NK-92 treated with Interleukin-12 subunit alpha and Interleukin-12 subunit beta, amount 100 ng/mL, for 24 hours (cell line): ENCODE data around the gene RPRD1A.
"Not testable (repeated sequence)": the region's sequence is repeated elsewhere in the genome, so short reads cannot be mapped to it uniquely, and the experiment has no call there.

Experiments
- DNase-seq: peaks from one replicate; lab custom pipeline; 2025; lab: John Stamatoyannopoulos, UW

The RPRD1A gene

DNA sequence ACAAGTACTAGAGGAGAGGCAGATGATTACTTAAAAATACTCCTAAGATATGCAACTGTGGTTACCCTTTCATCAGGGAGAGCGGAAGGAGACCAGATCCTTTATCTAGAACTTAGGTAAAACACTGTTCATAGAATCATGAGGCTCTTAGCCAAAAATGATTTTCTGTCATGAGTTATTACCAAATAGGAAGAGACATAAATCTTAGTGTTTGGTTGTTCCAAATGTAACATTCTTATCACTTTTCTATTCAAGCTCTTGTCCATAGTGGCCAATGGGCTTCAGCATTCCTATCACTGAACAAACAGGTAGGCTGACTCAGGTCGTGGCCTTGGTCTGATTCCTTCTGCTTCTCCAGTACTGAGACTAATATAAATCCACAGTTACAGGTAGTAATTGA is 38.5 kb downstream of the RPRD1A start:
- DNase-seq: no peak

DNA sequence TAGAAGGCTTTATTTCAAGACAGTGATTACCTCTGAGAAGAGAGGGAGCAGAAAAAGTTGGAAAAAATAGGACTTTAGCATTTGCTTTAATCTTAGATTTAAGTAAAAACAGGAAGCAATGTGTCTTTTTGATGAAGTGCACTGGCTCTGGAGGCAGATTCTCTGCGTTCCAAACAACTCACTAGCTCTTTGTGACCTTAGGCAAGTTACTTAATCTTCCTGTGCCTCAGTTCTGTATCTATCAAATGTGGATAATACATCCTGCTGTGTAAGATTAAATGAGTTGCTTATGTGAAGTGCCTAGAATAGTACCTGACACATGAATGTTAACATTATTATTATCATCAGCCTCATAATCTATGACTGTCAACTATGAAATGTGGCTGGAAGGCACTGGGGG is 42.3 kb downstream of the RPRD1A start:
- DNase-seq: no peak

DNA sequence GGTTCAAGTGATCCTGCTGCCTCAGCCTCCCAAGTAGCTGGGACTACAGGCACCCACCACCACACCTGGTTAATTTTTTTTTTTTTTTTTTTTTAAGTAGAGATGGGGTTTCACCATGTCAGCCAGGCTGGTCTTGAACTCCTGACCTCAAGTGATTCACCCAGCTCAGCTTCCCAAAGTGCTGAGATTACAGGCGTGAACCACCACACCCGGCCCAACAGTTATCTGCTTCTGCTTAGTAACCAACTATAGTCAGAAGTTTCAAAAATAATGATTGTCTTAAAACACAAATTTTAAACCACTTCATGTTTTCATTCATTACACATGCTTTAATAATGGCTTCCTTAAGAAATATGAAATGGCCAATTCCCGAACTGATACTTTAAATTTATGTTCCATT is 43.1 kb downstream of the RPRD1A start:
- DNase-seq: not testable (repeated sequence)

DNA sequence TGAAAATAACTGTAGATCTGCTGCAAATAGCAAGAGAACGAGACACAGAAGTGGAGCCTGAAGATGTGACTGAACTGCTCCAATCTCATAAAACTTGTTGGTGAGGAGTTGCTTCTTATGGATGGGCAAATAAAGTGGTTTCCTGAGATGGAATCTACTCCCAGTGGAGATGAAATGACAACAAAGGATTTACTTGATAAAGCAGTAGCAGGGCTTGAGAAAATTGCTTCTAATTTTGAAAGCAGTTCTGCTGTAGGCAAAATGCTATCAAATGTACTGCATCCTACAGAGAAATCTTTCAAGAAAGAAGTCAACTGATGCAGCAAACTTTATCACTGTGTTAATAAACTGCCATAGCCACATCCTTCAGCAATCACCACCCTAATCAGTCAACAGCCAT is 44.0 kb downstream of the RPRD1A start:
- no peak for DNase-seq

DNA sequence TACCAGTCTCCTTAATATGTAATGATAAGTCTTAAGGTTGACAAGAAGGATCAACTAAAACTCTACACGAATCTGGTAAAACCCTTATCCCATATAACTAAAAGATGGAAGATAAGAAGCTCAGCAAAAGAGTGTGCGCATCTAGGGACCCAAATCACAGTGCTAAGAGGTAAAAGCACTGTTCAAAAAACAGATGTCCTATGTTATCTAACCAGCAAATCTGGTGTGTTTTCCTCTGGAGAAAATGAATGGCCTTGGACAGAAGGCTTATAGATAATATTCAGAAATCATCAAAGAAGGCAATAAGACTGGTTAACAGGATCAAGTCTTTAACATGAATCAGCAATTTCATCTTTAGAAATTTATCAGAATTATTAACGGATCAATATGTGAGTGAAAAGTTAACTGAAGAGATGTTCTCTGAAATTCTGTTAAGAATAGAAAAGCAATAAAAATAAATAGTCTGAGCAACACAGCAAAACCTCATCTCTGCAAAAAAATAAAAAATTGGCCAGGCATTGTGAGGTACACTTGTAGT is 47.1 kb downstream of the RPRD1A start:
- no peak for DNase-seq

DNA sequence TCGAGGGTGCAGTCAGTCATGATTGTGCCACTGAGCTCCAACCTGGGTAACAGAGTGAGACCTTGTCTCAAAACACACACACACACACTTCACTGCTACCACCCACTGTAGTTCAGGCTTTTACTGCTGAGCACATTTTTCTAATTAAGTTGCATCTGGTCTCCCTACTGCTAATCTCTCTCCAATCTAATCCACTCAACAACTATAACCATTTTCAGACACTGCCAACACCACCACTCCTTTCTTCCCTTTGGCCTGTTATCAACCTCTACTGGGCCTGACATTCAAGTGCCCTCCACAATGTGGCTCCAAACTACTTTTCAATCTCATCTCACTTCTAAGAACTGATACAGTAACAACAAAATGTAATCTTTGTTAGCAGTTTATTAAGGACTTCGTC is 50.1 kb downstream of the RPRD1A start:
- no peak for DNase-seq

DNA sequence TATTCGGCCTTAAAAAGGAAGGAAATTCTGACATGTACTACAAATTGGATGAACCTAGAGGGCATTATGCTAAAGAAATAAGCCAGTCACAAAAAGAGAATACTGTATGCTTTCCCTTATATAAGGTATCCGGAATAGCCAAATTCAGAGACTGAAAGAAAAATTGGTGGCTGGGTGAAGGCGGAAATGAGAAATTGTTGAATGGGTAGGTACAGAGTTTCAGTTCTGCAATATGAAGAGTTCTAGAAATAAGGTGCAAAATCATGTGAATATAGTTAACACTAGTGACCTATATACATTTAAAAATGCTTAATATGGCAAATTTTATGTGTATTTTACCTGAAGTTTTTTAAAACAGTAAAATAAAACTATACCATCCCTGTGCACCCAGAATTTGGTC is 51.7 kb downstream of the RPRD1A start:
- no peak for DNase-seq

DNA sequence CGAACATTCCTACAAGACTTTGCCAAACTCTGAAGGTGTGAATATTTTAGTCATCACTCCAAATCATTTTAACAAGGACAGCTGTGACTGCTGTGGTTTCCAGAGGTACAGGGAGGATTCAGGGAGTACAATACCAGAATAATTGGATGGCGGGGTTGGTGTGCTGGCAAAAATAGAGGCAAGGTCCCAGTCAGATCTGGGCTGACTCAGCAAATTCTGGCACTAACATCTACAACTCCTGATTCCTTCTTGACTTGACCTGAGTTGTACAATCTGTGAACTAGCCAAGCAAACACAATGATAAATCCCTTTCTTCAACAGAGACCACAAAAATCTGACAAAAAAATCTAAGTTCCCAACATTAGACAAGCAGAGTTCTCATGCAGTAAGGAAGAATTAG is 54.5 kb downstream of the RPRD1A start:
- DNase-seq: no peak

DNA sequence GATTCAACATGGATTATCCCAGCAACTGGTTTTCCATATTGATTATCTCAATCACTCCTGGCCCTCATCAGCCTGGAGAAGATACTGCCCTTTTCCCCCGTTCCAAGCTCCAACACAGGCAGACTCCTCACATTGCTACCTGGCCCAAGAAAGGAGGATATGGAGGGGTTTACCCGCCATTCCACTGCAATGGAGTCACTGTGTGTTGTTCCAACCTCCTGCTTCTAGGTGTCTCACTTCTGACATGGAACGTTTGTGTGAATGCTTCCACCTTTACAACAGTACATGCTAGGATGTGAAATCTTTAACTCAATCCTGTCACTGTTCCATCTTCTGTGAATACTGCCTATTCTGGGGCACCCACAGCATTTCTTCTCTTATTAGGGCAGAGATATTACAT is 58.1 kb downstream of the RPRD1A start:
- no peak for DNase-seq

DNA sequence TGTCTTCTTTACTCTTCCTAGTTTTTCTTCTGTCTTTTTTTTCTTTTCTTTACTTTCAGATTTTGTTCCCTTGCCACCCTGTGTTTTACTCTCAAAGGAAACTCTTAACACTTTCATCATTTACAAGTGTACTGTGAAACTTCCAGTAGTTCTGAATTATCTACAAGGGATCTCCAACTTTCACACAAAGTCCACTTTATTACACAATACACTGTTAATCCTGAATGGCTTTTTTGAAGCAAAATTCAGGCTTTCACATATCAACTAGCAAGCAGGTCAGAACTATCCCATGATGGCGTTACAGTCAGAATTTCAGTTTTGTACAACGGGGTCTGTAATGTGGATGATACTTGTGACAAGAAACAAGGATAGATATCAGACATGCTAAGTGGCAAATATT is 60.4 kb downstream of the RPRD1A start:
- no peak for DNase-seq

DNA sequence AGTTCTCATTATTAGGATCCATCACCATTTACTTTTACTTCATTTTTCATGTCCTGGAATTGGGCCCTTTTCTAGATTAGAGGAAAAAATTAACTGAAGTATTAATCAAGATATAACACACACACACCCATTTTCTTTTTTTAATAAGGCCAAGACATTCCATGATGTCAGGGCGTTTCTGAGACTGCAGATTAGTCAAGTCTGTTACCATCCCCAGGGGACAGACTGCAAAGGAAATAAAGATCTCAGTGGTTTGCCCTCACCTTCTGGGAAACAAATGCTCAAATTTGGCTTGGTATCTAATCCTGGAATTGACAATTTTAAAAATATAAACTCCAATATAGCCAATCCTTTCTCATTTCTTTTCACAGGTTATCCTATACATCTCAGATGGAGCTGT is 67.4 kb downstream of the RPRD1A start:
- no peak for DNase-seq

DNA sequence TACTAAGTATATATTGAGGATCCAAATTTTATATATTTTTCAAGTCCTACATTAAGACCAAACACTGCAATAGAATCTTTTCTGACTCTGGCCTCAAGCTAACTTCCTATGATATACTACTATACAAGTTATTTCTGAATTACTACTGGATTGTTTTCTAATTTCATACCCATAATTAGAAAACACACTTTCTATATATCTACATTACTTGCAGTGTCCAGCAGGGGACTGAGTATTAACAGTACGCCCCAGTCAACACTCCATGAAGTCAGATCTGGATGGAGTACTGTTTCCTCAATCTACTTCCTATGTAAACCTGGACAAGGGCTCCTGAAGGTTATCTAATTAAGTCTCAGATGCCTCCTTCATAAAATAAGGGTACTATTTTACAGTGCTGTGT is 68.4 kb downstream of the RPRD1A start:
- no peak for DNase-seq

DNA sequence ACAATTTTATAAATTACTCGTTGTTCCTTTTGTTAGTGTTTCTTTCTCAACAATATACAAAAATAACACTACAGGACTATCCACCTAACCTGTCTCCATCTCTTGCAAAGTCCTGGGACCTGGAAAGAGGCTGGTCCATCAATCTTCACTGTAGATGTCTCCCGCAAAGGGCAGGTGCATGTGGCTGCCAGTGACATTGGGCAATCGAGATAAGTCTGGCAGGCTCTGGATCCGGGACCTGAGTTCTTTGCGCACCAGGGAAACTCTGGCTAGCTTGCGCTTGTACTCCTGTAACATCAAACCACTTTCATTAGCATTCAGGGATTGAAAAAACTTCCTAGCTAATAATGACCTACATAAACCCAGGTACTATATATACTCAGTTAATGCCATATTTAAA is 74.3 kb downstream of the RPRD1A start:
- no peak for DNase-seq

DNA sequence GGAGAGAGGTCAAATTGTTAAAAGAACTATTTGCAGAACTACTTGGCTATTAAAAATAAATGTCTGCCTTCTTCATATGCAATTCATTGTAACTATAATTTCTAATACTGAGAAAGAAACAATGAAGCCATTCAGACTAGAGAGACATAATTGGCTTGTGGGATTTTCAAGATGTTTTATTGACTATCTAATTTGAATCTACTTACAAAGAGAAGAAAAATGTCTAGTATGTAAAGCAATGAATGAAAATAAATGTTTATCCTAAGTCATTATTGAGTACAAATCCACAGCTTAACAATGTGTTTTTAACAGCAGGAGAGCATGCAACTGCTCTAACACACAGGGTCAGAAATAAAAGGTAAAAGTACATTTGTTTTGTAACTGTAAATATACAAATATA is 75.7 kb downstream of the RPRD1A start:
- DNase-seq: no peak

DNA sequence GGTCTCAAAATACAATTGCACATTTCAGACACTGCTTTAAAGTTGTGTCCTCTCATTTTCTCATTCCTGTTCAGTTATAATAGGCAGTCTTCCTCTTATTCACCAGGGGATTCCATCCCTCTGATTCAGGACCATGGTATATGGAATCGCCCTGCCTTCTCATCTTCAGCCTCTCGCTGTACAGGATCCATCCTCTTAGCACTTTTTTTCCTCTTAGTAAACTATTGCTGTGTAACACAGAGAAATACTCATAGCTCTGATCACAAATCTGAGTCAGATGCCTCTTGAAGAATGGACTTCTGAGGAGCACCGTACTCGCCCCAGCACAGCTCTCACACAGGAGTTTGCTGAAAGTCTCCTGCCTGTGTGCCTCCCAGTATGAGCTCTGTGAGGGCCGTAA is 83.5 kb downstream of the RPRD1A start:
- DNase-seq: no peak

DNA sequence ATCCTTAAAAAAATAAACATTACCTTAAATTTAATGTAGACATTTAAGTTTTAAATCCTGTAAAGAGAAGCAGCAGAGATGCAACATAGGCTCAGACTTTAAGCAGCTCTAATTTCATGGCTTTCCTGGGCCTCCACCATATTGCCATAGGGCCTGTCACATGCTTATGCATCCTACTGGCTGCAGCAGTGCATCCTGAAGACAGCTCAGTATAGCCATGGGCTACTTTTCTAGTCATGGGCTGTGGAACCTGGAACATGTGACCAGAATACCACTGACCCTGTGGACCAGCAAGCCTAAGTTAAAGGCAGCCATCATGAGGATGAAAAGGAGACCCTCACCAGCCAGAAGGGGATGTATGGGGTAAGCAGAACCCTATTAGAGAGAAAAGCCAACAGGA is 84.2 kb downstream of the RPRD1A start:
- DNase-seq: no peak

DNA sequence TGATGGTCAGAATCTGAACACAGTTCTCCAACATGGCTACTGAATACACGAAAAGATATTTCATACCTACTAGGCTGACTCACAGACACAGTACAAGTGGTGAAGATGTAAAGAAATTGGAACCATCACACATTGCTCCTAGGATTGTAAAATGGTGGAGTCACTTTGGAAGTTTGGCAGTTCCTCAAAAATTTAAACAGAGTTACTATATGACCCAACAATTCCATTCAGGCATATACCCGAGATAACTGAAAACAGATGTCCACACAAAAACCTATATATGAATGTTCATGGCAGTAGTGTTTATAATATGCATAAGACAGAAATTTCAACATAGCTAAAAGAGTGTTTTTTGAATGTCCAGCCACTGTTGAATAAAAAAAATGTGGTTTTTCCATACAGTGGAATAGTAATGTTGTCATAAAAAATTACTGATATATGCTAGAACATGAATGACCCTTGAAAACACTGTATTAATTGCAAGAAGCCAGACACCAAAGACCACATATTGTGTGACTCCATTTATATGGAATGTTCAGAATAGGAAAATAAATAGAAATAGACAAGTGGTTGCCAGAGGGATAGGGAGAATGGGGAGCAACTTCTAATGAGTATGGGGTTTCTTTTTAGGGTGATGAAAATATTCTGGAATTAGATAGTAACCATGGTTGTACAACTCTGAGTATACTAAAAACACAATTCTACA is 84.8 kb downstream of the RPRD1A start:
- no peak for DNase-seq

DNA sequence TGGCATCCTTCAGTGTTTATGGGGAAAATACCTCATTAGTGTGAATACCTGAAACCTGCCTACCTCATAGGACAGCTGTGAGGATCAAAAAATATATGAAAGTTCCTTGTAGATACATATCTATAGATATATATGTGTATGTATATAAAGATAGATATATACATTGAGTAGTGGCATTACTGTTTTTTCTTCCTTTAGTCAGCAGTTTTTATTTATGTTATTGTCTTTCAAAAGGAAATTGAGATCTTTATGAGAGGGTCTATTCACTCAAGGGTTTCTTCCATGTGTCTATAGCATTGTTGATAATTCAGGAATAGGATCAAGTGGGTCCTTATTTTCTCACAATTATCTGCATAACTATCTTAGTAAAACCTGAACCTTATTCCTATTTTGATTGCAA is 88.2 kb downstream of the RPRD1A start:
- DNase-seq: no peak

DNA sequence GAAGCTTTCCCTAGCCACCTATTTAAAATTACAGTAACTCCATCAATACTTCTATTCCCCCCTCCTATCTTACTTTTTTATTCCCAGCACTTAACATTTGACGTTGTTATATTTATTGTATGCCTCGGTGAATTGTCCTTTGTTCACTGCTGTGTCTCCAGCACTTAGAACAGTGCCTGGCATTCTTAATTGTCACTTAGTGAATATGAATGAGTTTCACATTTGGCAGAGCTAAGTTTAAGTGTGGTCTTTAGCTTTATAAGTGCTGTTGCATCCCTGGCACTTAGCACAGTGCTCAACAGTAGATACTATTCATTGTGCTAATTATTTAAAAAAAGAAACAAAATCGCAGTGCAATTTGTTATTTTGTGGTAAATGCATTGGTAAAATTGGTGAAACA is 93.2 kb downstream of the RPRD1A start:
- no peak for DNase-seq

DNA sequence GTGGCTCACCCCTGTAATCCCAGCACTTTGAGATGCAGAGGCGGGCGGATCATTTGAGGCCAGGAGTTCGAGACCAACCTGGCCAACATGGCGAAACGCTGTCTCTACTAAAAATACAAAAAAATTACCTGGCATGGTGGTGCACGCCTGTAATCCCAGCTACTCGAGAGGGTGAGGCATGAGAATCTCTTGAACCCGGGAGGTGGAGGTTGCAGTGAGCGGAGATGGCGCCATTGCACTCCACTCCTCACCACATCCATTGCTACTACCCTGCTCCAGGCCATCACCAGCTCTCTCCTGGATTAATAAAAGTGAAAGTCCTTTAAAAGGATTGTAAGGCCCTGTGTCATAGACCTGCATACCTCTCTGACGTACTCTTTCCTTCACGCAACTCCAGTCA is 93.7 kb downstream of the RPRD1A start:
- no peak for DNase-seq

DNA sequence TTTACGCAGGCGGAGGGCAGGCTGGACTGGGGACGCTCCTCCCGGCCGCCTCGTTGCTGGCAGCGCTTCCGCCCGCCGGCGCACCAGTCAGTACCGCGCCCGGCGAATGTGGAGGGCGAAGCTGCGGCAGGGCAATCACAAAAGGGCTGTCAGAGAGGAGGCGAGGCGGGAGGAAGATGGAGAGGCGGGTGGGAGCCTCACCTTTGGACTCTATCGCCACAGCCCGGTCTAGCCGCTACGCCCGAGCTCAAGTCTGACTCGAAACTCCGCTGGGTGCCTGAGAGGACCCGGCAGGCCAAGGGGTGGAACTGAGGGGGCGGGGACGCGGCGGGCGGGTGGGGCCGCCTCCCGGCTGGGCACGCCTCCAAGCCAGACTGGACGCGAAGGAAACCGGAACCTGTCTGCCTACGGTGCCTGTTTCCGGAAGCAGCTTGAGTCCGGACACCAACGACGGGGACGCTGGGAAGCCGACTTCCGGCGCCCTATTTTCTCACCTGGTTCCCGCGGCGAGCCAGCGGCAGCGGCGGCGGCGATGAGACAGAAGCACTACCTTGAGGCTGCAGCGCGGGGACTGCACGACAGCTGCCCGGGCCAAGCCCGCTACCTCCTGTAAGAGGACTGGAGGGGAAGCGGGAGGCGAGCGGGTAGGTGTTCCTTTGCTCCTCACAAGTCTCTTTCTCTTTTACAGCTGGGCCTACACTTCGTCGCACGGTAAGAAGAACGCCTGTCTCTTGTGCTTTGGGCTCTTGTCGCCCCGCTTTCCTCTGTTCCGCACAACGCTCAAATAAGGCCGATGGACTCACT is 95.0 kb downstream of the RPRD1A start, which contains the start of gene RMP24:
RMP24 (plus strand) TSS at position 483 of the 804 bp plus-strand sequence.
- peak; percentile 88 for DNase-seq

DNA sequence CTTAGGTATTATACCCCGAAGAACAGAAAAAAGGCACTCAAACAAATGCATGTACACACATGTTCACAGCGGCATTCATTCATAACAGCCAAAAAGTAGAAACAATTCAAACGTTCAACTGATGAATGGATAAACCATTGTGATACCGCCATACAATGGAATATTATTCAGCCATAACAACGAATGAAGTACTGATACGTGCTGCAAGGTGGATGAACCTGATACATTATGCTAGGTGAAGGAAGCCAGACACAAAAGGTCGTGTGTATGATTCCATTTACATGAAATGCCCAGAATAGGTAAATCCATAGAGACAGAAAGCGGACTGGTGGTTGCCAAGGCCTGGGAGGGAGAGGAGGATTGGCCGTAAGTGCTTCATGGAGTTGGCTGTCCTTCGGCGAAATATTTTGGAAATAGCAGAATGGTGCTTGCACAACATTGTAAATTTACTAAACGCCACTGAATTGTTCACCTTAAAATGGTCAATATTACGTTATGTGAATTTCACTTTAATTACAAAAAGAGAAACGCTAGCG is 95.6 kb downstream of the RPRD1A start:
- DNase-seq: no peak

DNA sequence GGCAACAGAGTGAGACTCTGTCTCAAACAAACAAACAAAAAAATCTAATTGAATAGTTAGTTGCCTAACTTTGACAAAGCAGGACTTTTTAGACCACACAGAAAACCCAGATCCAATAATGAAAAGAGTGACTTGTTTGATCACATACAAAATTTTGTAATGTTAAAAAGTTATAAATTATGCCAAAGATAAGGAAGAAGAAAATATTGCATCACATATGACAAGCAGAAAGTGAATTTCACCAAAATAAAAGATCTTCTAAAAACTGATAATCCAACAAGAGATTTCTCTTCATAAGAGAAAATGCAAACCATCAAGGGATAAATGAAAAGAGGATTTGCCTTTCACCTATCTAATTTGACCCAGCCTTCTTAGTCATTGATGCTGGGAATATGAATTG is 97.7 kb downstream of the RPRD1A start:
- no peak for DNase-seq
